A673 (cell line): ENCODE results near the gene TNS1.

Experiments
- CTCF ChIP-seq: fragments of 300-800, 200-600 bp; sonication (generic); conservative IDR thresholded peaks from 2 replicates; pipeline ENCODE4 v1.5.1; 2017; ENCODE audit warnings: low read depth, mild to moderate bottlenecking, antibody characterized with exemption, low read length, moderate library complexity, mixed read lengths
- EZH2 ChIP-seq: fragments of 200-600 bp; sonication (generic); IDR thresholded peaks from 2 replicates; pipeline ENCODE4 v1.6.1; 2017; ENCODE audit warnings: borderline replicate concordance, low read depth, mild to moderate bottlenecking, mixed read lengths, antibody characterized with exemption, low read length; ENCODE audit not compliant: poor library complexity, severe bottlenecking

GRCh38 chr2:217884985-217885384, 117.8 kb downstream of the TNS1 start:
- TF ChIP-seq CTCF = no peak
- TF ChIP-seq EZH2 = no peak
